ENCODE data around the gene EDNRA.

Gene EDNRA

DNA sequence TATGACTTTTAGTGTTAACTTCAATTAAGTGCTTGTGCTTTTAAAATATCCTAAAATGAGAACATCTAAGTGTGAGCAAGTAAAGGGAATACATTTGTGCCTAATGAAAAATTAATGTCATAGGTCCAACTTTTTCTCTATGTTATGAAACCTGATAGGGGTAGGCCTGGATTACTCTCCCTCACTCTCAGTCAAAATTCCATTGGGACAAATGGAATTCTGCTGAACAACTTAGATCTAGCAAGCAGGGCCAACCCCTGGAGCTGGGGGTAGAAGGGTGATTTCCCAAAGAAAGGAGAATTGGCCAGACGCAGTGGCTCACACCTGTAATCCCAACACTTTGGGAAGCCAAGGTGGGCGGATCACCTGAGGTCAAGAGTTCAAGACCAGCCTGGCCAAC is 67.4 kb downstream of the EDNRA start:
- no peak overlapping the region for H3K27ac ChIP-seq
- TF ChIP-seq ZFX (IDR thresholded peaks at IDR 0.05; ENCODE audit: borderline replicate concordance) = no peak
- TF ChIP-seq, protein P1, sequence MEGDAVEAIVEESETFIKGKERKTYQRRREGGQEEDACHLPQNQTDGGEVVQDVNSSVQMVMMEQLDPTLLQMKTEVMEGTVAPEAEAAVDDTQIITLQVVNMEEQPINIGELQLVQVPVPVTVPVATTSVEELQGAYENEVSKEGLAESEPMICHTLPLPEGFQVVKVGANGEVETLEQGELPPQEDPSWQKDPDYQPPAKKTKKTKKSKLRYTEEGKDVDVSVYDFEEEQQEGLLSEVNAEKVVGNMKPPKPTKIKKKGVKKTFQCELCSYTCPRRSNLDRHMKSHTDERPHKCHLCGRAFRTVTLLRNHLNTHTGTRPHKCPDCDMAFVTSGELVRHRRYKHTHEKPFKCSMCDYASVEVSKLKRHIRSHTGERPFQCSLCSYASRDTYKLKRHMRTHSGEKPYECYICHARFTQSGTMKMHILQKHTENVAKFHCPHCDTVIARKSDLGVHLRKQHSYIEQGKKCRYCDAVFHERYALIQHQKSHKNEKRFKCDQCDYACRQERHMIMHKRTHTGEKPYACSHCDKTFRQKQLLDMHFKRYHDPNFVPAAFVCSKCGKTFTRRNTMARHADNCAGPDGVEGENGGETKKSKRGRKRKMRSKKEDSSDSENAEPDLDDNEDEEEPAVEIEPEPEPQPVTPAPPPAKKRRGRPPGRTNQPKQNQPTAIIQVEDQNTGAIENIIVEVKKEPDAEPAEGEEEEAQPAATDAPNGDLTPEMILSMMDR (IDR thresholded peaks at IDR 0.05) = no peak

DNA sequence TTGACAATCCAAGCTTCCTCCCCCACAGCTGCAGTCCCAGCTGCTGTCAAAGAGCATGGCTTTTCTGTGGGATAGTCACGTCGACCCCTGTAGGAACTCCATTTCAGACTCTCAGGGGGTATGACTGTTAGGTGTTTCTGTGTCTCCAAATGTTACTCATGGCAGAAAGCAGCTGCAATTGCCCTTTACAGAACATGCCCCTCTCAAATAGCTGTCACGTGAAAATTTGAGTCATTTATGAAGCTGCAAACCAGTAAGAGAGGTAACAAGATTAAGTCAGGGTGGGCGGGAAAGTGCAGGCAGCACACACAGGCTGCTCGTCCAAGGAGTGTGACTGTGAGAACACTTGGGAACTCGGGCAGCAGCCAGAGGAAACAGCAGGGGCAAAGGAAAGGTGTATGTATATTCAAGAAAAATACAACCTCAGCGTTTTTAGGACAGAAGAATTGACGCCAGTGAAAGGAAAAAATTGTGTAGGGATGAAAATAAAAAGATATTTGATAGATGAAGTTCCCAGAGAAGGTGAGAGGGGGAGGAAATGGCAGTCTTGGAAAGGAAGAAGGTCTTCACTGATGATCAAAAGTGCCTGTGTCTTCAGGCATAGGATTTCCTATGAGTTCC is 69.8 kb downstream of the EDNRA start:
- H3K27ac ChIP-seq = no peak overlapping the region
- TF ChIP-seq, protein P1 (IDR thresholded peaks at IDR 0.05) = no peak
- TF ChIP-seq ZFX (IDR thresholded peaks at IDR 0.05; ENCODE audit: borderline replicate concordance) = no peak

DNA sequence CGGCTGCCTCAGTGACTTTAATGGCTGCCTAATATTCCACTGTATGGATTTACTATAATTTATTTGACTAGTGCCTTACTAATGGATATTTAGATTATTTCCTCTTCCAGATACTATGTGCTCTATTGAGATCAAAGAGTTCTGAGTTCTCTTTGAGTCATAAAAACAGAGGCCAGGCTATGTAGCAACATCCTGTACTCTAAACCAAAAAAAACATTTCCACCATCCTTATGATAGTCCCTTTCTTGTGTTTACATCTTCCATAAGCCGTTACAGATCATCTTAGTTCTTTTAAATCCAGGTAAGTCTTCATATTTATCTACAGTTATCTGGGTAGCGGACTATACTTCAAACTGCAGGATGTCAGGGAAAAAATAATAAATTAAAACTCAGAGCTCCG is 79.7 kb downstream of the EDNRA start:
- TF ChIP-seq ZFX (IDR thresholded peaks at IDR 0.05; ENCODE audit: borderline replicate concordance) = no peak
- TF ChIP-seq, protein P1 (IDR thresholded peaks at IDR 0.05) = no peak
- no peak overlapping the region for H3K27ac ChIP-seq

DNA sequence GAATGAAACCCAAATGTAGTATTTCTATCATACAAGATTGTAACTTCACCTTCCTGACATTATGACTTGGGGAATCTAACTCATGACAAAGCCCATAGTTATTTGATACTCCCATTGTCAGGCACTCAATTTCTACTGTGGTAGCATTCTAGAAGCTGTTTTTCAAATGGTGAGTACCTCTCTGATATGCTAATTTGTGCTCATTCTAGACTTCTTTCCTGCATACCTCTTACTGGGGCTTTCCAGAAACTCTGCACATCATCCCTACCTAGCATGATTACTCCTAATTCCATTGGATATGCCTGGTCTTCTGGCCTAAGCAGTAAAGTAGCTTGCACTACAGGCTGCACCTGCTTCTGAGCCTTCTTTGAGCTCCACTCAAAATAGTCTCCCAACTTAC is 85.9 kb downstream of the EDNRA start:
- TF ChIP-seq ZFX (IDR thresholded peaks at IDR 0.05; ENCODE audit: borderline replicate concordance) = no peak
- TF ChIP-seq, protein P1 (IDR thresholded peaks at IDR 0.05) = no peak
- no peak overlapping the region for H3K27ac ChIP-seq

DNA sequence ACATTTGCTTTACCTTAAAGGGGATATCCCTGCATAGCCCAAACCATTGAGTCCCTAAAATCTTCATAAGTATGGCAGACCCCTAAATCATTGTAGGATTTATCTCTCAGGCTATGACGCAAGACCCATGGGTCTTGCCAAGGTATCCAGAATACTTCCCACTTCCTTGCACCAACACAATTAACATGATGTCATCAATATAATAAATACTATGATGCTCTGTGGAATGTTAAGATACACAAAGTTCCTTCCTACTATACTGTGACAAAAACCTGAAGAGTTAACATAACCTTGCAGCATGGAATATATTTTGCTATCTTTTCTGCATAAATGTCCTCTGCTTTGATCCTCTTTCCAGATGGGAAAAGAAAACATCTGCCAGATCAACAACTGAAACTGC is 86.4 kb downstream of the EDNRA start:
- no peak overlapping the region for H3K27ac ChIP-seq
- TF ChIP-seq, protein P1 (IDR thresholded peaks at IDR 0.05) = no peak
- TF ChIP-seq ZFX (IDR thresholded peaks at IDR 0.05; ENCODE audit: borderline replicate concordance) = no peak

DNA sequence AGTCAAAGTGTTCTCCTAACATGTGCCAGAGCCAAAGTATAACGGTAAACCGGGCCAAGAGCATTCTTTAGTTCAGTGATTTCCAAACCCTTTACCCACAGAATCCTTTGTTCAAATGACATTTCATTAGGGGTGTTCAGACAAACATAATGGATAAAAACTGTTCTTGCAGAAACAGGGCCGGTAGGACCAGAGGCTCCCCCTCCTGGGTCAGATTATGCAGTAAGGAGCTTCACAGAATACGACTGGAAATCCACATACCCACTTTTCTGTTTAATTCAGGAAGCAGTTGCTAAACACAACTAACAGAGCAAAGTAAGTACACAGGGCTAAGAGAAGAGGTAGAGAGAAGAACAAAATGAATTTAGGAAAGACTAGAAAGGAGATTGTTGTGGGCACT is 89.7 kb downstream of the EDNRA start:
- TF ChIP-seq, protein P1 (IDR thresholded peaks at IDR 0.05) = no peak
- TF ChIP-seq ZFX (IDR thresholded peaks at IDR 0.05; ENCODE audit: borderline replicate concordance) = no peak
- H3K27ac ChIP-seq = no peak overlapping the region

DNA sequence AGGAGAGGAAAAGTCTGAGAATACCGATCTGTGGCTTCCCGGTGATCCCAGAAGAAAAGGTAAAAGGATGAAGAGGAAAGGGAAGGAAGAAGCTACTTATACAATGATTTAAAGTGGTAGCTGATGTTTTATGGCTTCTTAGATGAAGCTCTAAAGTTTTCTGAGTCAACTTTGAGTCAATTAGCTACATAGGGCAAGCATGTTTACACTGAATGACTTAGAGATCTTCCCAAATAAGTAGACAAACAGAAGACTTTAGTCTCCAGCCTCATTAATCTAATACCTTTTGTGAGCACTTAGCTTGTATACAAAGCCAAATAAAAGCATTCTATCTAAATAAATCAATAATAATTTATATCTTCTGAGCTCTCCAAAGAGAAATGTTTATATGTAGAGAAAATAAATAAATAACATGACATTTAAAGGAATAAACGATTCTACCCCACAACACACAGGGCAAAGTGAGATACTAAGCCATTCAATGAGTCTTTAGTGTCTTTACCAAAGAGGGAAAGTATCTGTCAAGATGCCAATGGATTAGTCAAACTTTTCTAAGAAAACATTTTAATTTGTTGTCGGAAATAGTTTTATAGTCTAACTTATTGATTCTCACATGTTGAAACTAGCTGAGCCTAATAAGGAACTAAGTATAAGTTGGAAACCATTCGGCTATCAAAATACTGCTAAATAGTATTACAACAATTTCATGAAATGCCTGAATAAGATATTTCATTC is 90.3 kb downstream of the EDNRA start:
- TF ChIP-seq, protein P1 (IDR thresholded peaks at IDR 0.05) = no peak
- TF ChIP-seq ZFX (IDR thresholded peaks at IDR 0.05; ENCODE audit: borderline replicate concordance) = no peak

More for the DNA sequence above, 90.3 kb downstream of the EDNRA start:
- no peak overlapping the region for H3K27ac ChIP-seq
